Measurements from ENCODE around the gene TSPAN18. TPM values are rescaled to one million over a fixed set of nuclear protein-coding genes. Genes with fewer than 3 reads are reported as not detected.

Gene TSPAN18
- total and polyA plus RNA-seq, 2 experiments from 2014 or later: 6.0 to 10.6 TPM

DNA sequence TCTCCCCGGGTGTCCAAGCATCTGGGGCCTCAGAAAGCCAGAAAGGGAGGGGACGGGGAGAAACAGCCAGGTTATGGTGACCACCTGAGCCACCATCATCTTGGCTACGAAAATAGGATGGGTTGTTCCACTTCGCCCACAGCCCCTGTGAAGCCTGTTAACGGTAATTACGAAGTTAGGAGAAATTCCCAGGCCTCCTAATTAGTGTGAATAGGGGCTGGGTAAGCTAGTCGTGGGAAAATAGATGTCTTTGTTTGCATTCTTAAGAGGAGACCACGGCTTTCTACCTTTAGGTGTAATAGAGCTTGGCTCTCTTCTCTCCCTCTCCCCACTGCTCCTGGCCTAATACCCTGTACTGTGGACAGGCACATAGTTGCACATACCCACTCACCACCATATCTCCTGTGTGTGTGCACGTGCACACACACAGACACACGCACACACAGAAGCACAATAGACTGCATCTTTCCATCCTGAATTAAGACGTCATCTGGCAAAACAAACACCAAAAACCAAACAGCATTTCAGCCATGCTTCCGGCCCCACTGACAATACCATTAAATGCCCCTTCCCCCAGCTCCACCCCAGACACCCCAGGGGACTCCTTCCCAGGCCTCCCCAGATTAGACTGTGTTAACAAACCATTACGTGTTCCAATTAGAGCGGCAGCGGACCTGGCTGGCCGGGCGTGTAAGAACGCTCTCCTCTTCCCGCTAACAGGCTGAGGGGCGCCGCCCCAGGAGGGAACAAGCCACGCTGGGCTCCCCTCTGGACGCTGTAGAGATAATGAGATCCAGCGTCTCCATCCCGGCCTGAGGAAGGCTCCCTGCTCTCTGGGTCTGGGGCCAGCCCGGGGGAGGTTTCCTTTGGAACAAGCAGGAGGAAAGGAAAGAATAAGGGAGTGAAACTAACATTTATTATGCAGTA lies 151.1 kb downstream of the TSPAN18 start:
- Mint-ChIP-seq H3K4me1 (peaks cover 19% of the 10 kb centered on the region), H3K27ac (no peak overlapping the region), H3K27me3 (ENCODE audit: insufficient read depth, low read depth, poor library complexity) (peaks cover 6% of the 10 kb centered on the region), H3K4me3 (no peak overlapping the region), H3K9me3 (no peaks in the 10 kb centered on the region), H3K36me3 (ENCODE audit: low read depth) (no peaks in the 10 kb centered on the region)
- Histone ChIP-seq H3K27me3 (ENCODE audit: insufficient read depth) (no peaks in the 10 kb centered on the region), H4K20me1 (replicated peaks; ENCODE audit: insufficient read depth) (no peaks in the 10 kb centered on the region), H3K27ac (ENCODE audit: low read depth) (no peak overlapping the region), H3K4me2 (peak overlapping the region; percentile 65), H3K4me1 (ENCODE audit: insufficient read depth) (peaks cover 30% of the 10 kb centered on the region), H3F3A (replicated peaks; ENCODE audit: low read depth) (no peaks in the 10 kb centered on the region), H3K36me3 (ENCODE audit: insufficient read depth) (no peaks in the 10 kb centered on the region), H3K79me2 (replicated peaks; ENCODE audit: insufficient read depth) (no peaks in the 10 kb centered on the region), H3K9me2 (ENCODE audit: insufficient read depth) (no peaks in the 10 kb centered on the region), H2AFZ (no peak overlapping the region), H3K4me3 (0 out of 2 replicates have a peak overlapping the region, but pooled peaks have one; percentile 30)
- TF ChIP-seq, protein P1, sequence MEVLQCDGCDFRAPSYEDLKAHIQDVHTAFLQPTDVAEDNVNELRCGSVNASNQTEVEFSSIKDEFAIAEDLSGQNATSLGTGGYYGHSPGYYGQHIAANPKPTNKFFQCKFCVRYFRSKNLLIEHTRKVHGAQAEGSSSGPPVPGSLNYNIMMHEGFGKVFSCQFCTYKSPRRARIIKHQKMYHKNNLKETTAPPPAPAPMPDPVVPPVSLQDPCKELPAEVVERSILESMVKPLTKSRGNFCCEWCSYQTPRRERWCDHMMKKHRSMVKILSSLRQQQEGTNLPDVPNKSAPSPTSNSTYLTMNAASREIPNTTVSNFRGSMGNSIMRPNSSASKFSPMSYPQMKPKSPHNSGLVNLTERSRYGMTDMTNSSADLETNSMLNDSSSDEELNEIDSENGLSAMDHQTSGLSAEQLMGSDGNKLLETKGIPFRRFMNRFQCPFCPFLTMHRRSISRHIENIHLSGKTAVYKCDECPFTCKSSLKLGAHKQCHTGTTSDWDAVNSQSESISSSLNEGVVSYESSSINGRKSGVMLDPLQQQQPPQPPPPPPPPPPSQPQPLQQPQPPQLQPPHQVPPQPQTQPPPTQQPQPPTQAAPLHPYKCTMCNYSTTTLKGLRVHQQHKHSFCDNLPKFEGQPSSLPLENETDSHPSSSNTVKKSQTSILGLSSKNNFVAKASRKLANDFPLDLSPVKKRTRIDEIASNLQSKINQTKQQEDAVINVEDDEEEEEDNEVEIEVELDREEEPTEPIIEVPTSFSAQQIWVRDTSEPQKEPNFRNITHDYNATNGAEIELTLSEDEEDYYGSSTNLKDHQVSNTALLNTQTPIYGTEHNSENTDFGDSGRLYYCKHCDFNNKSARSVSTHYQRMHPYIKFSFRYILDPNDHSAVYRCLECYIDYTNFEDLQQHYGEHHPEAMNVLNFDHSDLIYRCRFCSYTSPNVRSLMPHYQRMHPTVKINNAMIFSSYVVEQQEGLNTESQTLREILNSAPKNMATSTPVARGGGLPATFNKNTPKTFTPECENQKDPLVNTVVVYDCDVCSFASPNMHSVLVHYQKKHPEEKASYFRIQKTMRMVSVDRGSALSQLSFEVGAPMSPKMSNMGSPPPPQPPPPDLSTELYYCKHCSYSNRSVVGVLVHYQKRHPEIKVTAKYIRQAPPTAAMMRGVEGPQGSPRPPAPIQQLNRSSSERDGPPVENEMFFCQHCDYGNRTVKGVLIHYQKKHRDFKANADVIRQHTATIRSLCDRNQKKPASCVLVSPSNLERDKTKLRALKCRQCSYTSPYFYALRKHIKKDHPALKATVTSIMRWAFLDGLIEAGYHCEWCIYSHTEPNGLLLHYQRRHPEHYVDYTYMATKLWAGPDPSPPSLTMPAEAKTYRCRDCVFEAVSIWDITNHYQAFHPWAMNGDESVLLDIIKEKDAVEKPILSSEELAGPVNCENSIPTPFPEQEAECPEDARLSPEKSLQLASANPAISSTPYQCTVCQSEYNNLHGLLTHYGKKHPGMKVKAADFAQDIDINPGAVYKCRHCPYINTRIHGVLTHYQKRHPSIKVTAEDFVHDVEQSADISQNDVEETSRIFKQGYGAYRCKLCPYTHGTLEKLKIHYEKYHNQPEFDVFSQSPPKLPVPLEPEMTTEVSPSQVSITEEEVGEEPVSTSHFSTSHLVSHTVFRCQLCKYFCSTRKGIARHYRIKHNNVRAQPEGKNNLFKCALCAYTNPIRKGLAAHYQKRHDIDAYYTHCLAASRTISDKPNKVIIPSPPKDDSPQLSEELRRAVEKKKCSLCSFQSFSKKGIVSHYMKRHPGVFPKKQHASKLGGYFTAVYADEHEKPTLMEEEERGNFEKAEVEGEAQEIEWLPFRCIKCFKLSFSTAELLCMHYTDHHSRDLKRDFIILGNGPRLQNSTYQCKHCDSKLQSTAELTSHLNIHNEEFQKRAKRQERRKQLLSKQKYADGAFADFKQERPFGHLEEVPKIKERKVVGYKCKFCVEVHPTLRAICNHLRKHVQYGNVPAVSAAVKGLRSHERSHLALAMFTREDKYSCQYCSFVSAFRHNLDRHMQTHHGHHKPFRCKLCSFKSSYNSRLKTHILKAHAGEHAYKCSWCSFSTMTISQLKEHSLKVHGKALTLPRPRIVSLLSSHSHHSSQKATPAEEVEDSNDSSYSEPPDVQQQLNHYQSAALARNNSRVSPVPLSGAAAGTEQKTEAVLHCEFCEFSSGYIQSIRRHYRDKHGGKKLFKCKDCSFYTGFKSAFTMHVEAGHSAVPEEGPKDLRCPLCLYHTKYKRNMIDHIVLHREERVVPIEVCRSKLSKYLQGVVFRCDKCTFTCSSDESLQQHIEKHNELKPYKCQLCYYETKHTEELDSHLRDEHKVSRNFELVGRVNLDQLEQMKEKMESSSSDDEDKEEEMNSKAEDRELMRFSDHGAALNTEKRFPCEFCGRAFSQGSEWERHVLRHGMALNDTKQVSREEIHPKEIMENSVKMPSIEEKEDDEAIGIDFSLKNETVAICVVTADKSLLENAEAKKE (CRISPR knock-in tag; IDR thresholded peaks at IDR 0.05): no peak
- TF ChIP-seq POLR2AphosphoS5 (IDR thresholded peaks at IDR 0.05; ENCODE audit: low read depth): no peak
- no peak for TF ChIP-seq ZNF331 (CRISPR knock-in tag; IDR thresholded peaks at IDR 0.05; ENCODE audit: low read depth)
- no peak for TF ChIP-seq ZNF114 (CRISPR knock-in tag; IDR thresholded peaks at IDR 0.05)
- TF ChIP-seq, protein P2, sequence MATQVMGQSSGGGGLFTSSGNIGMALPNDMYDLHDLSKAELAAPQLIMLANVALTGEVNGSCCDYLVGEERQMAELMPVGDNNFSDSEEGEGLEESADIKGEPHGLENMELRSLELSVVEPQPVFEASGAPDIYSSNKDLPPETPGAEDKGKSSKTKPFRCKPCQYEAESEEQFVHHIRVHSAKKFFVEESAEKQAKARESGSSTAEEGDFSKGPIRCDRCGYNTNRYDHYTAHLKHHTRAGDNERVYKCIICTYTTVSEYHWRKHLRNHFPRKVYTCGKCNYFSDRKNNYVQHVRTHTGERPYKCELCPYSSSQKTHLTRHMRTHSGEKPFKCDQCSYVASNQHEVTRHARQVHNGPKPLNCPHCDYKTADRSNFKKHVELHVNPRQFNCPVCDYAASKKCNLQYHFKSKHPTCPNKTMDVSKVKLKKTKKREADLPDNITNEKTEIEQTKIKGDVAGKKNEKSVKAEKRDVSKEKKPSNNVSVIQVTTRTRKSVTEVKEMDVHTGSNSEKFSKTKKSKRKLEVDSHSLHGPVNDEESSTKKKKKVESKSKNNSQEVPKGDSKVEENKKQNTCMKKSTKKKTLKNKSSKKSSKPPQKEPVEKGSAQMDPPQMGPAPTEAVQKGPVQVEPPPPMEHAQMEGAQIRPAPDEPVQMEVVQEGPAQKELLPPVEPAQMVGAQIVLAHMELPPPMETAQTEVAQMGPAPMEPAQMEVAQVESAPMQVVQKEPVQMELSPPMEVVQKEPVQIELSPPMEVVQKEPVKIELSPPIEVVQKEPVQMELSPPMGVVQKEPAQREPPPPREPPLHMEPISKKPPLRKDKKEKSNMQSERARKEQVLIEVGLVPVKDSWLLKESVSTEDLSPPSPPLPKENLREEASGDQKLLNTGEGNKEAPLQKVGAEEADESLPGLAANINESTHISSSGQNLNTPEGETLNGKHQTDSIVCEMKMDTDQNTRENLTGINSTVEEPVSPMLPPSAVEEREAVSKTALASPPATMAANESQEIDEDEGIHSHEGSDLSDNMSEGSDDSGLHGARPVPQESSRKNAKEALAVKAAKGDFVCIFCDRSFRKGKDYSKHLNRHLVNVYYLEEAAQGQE (IDR thresholded peaks at IDR 0.05; ENCODE audit: unreplicated experiment): no peak
- TF ChIP-seq CREB1 (CRISPR knock-in tag; IDR thresholded peaks at IDR 0.05; ENCODE audit: low read depth): no peak
- TF ChIP-seq JUNB (IDR thresholded peaks at IDR 0.05; ENCODE audit: unreplicated experiment): no peak
- TF ChIP-seq, protein P3, sequence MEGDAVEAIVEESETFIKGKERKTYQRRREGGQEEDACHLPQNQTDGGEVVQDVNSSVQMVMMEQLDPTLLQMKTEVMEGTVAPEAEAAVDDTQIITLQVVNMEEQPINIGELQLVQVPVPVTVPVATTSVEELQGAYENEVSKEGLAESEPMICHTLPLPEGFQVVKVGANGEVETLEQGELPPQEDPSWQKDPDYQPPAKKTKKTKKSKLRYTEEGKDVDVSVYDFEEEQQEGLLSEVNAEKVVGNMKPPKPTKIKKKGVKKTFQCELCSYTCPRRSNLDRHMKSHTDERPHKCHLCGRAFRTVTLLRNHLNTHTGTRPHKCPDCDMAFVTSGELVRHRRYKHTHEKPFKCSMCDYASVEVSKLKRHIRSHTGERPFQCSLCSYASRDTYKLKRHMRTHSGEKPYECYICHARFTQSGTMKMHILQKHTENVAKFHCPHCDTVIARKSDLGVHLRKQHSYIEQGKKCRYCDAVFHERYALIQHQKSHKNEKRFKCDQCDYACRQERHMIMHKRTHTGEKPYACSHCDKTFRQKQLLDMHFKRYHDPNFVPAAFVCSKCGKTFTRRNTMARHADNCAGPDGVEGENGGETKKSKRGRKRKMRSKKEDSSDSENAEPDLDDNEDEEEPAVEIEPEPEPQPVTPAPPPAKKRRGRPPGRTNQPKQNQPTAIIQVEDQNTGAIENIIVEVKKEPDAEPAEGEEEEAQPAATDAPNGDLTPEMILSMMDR (conservative IDR thresholded peaks at IDR 0.05; ENCODE audit: low read depth in 2 of 2): no peak
- TF ChIP-seq EZH2 (IDR thresholded peaks at IDR 0.05; ENCODE audit: low read depth, unreplicated experiment): no peak
- TF ChIP-seq, protein P4, sequence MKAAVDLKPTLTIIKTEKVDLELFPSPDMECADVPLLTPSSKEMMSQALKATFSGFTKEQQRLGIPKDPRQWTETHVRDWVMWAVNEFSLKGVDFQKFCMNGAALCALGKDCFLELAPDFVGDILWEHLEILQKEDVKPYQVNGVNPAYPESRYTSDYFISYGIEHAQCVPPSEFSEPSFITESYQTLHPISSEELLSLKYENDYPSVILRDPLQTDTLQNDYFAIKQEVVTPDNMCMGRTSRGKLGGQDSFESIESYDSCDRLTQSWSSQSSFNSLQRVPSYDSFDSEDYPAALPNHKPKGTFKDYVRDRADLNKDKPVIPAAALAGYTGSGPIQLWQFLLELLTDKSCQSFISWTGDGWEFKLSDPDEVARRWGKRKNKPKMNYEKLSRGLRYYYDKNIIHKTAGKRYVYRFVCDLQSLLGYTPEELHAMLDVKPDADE (IDR thresholded peaks at IDR 0.05): no peak
- DNase-seq (ENCODE audit: low spot score) (peak; percentile 46), ATAC-seq (peak; percentile 63)

Measured in GM23338 (cell line).